Ishikawa (cell line): ENCODE measurements around the gene IL37.

Experiments used
- CEBPB ChIP-seq: IDR thresholded peaks from 2 replicates; pipeline ENCODE4 v1.6.1; 2012
- CREB1 ChIP-seq: IDR thresholded peaks from 2 replicates; pipeline ENCODE4 v1.6.1; 2012; ENCODE audit warnings: low read depth
- EGR1 ChIP-seq: IDR thresholded peaks from 2 replicates; pipeline ENCODE4 v1.6.1; 2012
- EP300 ChIP-seq: IDR thresholded peaks from 2 replicates; pipeline ENCODE4 v1.6.1; 2012; ENCODE audit warnings: borderline replicate concordance
- FOXM1 ChIP-seq: IDR thresholded peaks from 2 replicates; pipeline ENCODE4 v1.6.1; 2012; ENCODE audit warnings: low read depth, borderline replicate concordance
- MAX ChIP-seq: IDR thresholded peaks from 2 replicates; pipeline ENCODE4 v1.6.1; 2012
- NFIC ChIP-seq: IDR thresholded peaks from 2 replicates; pipeline ENCODE4 v1.6.1; 2012
- RAD21 ChIP-seq: IDR thresholded peaks from 2 replicates; pipeline ENCODE4 v1.6.1; 2012; ENCODE audit warnings: low read depth
- REST ChIP-seq: IDR thresholded peaks from 2 replicates; pipeline ENCODE4 v1.6.1; 2012; ENCODE audit warnings: low read depth, mild to moderate bottlenecking
- TAF1 ChIP-seq: IDR thresholded peaks from 2 replicates; pipeline ENCODE4 v1.6.1; 2012; ENCODE audit warnings: low read depth, mild to moderate bottlenecking
- TCF12 ChIP-seq: IDR thresholded peaks from 2 replicates; pipeline ENCODE4 v1.6.1; 2012; ENCODE audit warnings: low read depth
- TEAD4 ChIP-seq: IDR thresholded peaks from 2 replicates; pipeline ENCODE4 v1.6.1; 2012
- USF1 ChIP-seq: IDR thresholded peaks from 2 replicates; pipeline ENCODE4 v1.6.1; 2012
- YY1 ChIP-seq: IDR thresholded peaks from 2 replicates; pipeline ENCODE4 v1.6.1; 2012; ENCODE audit warnings: low read depth
- ZBTB7A ChIP-seq: IDR thresholded peaks from 2 replicates; pipeline ENCODE4 v1.6.1; 2012; ENCODE audit warnings: low read depth

Gene IL37

GRCh38 chr2:112958428-112959108 lies 47.6 kb downstream of the IL37 start:
- TF ChIP-seq REST: no peak
- peak; percentile 64 for TF ChIP-seq RAD21

DNA sequence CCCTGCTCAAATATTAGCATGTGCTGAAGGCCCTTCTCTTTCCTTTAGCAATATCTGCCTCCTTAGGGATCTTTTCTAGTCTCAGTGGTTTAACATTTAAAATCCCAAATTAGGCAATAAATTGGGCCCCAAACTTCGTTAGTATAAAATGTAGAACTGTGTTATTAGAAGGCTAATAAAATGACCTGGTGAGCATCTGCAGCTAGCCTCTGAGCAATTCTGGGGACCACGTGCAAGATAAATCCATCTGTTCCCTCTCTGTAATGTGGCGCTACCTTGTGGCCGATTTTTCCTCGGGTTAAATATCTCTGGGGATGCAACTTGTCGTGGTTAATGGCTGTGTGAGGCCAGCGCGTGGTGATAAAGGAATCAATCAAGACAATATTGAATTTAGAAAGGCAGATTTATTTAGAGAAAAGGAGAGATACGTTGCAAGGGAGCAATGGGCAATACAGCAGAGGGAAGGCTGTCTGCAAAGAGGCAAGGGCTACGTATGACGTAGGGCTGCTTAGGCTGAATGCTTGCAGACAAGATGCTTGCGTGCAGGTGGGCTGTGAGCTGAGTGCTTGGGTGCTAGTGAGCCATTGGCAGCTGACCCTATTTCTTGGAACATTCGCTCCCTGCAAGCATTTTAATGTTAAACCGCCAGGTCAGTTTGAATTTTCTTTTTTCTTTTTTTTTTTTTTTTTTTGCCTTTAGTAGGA lies 48.3 kb downstream of the IL37 start:
- no peak for TF ChIP-seq USF1
- no peak for TF ChIP-seq YY1
- TF ChIP-seq FOXM1: no peak
- no peak for TF ChIP-seq CEBPB

DNA sequence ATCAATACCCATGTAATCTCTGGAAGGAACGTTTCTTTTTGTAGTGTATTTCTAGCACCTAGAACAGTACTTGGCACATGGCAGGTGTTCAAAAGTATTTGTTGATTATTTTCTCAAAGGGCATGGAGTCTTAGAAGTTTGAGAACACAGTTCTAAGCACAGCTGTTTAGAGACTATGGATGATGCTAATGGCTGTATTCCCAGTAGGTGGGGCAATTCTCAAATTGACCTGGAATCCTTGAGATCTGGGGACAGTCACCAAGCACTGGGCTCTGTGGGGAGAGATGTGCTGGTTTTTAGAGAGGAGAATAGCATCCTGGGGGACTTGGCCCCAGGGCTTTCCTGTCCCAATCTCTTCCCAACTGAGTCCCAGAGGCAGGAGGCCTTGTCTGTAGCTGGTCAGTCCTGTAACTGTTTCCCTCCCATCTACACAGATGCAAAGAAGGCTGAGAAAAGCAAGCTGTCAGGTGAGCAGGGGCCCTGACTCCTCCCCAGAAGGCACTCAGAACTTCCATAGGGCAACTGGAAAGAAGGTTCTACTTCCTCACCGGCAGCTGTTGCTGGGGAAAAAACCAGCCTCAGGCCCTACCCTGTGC lies 49.4 kb downstream of the IL37 start:
- TF ChIP-seq CREB1: no peak
- no peak for TF ChIP-seq FOXM1
- no peak for TF ChIP-seq TEAD4
- TF ChIP-seq MAX: no peak
- no peak for TF ChIP-seq REST
- TF ChIP-seq EGR1: no peak
- no peak for TF ChIP-seq CEBPB
- no peak for TF ChIP-seq YY1
- no peak for TF ChIP-seq EP300
- no peak for TF ChIP-seq TCF12
- TF ChIP-seq NFIC: no peak
- no peak for TF ChIP-seq ZBTB7A
- no peak for TF ChIP-seq RAD21

GRCh38 chr2:112962308-112963175 lies 51.6 kb downstream of the IL37 start:
- TF ChIP-seq TEAD4 (no peak), CREB1 (no peak), ZBTB7A (no peak), USF1 (no peak), TAF1 (no peak), MAX (no peak), REST (no peak), NFIC (no peak), YY1 (no peak), TCF12 (no peak), FOXM1 (no peak), RAD21 (no peak), CEBPB (no peak), EGR1 (no peak), EP300 (no peak)
